GM12864 (cell line): ENCODE data around the gene MYRF.

Experiments used
- DNase-seq: peaks from one replicate; pipeline ENCODE4 v3.0.0-alpha.2; 2011; ENCODE audit warnings: low read depth
- H3K4me3 ChIP-seq: 2 replicates; pipeline ENCODE4 v1.5.1; 2011; ENCODE audit warnings: mild to moderate bottlenecking, low read depth, low read length, control low read depth
- TF ChIP-seq, protein P1 (sequence below): IDR thresholded peaks from 2 replicates; pipeline ENCODE4 v1.5.1; 2011; ENCODE audit warnings: low read depth, mild to moderate bottlenecking, moderate library complexity, low read length, control low read depth, inconsistent platforms; ENCODE audit errors: missing control alignments

MYRF gene

DNA sequence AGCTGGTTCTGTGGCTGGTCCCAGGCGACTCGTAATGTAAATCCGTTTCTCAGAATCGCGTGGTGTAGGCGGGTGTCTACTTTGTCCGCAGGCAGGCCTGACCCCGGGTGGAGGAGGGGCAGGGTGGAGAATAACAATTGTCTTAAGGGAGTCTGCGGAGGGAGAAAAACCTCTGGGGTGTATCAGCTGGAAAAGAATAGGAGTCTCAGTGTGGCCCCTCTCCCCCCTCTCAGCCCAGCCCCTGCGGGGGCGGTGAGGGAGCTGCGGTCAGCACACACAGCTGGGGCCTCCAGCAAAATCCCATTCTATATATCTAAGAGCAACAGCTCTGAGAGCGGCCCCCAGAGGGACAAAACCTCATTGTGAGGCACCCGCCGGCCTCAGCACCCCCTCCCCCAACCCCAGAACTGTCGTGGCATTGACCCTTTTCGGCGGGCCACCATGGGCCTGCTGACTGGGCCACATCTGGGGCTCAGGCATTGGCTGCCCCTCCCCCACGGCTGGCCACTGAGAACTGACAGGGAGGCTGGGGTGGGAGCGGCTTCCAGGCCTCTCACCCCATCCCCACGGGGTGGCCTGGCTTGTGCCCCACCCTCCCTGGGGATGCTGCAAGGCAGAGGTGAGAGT, 2.7 kb upstream of the MYRF start:
- H3K4me3 ChIP-seq: no peak overlapping the region
- DNase-seq: no peak
- TF ChIP-seq, protein P1, sequence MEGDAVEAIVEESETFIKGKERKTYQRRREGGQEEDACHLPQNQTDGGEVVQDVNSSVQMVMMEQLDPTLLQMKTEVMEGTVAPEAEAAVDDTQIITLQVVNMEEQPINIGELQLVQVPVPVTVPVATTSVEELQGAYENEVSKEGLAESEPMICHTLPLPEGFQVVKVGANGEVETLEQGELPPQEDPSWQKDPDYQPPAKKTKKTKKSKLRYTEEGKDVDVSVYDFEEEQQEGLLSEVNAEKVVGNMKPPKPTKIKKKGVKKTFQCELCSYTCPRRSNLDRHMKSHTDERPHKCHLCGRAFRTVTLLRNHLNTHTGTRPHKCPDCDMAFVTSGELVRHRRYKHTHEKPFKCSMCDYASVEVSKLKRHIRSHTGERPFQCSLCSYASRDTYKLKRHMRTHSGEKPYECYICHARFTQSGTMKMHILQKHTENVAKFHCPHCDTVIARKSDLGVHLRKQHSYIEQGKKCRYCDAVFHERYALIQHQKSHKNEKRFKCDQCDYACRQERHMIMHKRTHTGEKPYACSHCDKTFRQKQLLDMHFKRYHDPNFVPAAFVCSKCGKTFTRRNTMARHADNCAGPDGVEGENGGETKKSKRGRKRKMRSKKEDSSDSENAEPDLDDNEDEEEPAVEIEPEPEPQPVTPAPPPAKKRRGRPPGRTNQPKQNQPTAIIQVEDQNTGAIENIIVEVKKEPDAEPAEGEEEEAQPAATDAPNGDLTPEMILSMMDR: no peak

DNA sequence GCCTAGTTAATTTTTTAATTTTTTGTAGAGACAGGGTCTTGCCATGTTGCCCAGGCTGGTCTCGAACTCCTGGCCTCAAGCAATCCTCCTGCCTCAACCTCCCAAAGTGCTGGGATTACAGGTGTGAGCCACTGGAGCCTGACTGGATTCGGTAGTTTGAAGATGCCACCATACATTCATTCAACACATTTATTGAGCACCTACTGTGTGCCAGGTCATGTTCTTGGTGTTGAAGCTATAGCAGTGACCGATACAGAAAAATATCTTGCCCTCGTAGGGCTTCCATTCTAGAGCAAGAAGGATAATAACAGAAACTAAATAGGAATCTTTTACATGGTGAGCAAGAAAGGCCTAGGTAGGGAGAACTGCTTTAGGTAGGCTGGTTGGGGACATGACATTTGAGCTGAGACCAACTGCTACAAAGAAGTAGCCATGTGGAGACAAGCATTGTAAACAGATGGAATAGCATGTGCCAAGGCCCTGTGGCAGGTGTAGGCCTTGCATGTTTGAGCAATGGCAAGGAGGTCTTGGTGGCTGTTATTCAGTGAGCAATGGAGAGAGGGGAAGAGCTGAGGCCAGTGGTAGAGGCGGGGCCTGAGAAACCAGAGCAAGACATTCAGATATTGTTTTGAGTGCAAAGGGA, 1.7 kb upstream of the MYRF start:
- no peak overlapping the region for H3K4me3 ChIP-seq
- no peak for DNase-seq
- TF ChIP-seq, protein P1: no peak

- H3K4me3 ChIP-seq: no peak overlapping the region
- DNase-seq: no peak
- TF ChIP-seq, protein P1: no peak
Measured at GRCh38 chr11:61751384-61751783, 1.1 kb upstream of the MYRF start.

GRCh38 chr11:61752925-61753521, 587 bp downstream of the MYRF start:
- DNase-seq: no peak
- no peak overlapping the region for H3K4me3 ChIP-seq
- TF ChIP-seq, protein P1: no peak

DNA sequence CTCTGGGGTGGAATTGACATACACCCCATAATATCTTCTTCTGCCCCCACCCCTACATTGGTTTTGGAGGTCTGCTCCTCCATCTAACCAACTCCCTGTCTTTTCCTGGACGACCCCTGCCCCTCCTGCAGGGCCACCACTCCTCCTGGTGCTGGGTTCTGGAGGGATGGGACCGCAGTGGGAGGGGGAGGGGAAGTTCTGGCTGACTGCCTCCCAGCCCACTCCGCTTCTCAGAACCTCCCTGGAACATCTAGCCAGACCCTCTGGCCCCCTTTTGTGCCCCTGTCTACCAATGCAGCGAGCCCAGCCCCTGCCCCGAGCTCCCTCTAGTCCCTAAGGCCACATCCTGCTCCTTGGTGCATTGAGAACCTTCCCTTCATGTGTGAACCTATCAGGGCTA, 1.2 kb downstream of the MYRF start:
- H3K4me3 ChIP-seq: no peak overlapping the region
- DNase-seq: no peak
- TF ChIP-seq, protein P1: no peak

DNA sequence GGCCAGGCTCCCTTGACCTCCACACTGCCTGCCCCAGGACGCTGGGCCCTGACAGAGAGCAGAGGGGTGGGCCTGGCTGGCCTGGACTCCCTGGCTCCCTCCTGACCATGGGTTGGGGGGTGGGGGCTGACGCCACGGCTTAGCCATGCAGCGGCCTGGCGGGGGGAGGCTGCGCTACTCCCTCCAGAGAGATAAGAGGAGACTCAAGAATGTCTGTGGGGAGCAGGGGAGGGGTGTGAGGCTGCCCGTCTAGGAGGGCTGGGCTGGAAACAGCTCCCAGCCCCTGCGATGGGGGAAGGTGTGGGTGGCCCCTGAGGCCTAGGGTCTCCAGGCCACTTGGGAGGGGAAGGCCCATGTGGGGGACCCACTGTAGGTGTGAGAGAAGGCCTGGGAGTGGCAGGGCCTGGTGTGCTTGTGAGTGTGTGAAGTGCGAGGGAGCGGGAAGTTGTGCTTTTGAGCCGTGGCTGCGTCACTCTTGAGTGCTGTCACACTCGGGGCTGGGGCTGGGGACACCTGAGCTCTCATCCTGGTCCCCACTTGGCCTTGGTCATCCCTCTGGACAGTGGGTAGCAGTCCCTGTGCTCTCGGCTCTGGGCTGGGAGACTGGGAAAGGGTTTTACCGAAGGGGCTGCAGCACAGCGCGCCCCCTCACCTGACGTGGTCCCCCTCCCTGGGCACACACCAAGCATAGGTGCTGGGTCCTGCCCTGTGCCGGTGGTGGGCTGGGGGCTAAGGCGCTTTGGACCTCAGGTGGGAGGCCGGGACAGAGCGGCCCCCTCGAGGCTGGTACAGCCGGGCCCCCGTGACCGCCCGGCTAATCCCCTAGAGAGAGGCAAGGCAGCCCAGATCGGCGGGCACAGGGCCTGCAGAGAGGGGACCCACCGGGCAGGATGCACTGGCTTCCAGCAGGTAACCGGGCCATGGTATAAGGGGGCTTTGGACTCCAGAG, 2.4 kb downstream of the MYRF start:
- no peak for DNase-seq
- H3K4me3 ChIP-seq: no peak overlapping the region
- TF ChIP-seq, protein P1: no peak
